SW 1271 (cell line): ENCODE data around the gene FOXS1.

Source experiments
- DNase-seq, 2 experiments: peaks; one replicate each; lab custom pipeline; 2025; lab: John Stamatoyannopoulos, UW

FOXS1 gene

DNA sequence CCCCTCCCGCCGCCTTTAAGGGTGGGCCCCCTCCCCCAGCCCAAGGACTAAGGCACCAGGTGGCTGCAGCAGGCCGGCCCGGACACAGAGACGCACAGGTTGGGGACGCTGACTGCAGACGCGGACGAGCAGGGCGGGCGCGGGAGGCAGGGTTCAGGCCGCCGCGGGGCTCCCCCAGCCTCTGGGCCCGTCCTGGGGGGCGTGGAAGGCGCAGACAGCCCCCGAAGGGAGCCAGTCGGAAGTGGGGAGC is 15.7 kb upstream of the FOXS1 start:
- DNase-seq = no peak

DNA sequence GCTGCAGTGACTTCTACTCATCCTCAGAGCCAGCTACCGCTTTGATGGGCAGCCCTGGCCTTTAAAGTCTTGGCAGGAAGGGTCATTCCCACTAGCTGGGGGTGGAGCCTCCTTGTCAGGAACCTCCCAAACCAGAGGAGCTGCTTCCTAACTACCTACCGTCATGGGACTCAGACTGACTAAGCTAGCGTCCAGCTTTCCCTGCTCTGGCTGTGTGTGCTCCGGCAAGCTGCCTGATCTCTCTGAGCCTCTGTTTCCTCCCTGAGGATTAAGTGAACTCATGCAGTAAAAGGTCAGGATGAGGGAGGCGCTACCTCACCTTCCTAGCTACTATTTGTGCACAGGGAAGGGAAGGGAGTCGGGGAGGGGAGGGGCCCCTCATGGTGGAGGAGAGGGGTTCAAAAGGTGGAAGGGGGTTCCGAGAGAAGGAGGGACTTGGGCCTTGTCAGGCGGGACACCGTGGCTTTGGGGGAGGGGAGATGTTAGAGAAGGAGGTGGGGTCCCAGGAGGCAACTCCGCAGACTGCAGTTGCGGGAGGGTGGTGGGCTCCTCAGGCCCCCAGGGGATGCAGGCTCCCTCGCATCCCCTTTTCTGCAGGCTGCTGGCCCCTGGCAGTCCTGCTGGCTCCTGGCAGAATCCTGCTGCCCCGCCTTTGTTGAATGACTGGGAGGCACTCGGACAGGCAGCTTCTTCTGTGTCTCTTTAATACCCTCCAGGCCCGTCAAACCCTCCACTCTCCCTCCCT is 15.2 kb upstream of the FOXS1 start:
- DNase-seq = no peak

DNA sequence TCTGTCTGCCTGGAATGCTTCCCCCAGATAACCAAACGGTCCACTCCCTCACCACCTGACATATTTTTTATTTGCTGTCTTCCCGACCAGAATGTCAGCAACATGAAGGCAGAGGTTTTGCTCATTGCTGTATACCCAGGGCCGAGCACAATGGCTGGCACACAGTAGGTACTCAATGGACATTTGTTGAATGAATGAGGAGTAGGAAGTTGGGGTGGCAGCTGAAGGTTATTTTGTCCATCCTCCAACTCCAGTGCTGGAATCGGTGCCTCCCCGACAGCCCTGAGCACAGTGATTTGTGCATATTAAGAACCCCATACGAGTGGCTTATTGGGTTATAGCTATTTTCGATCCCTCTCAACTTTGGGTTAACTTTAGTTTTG is 14.6 kb upstream of the FOXS1 start:
- DNase-seq = no peak

GRCh38 chr20:31859266-31859997 is 14.0 kb upstream of the FOXS1 start:
- DNase-seq = no peak

- no peak for DNase-seq
Measured at GRCh38 chr20:31858760-31859083, 13.3 kb upstream of the FOXS1 start.

- DNase-seq = no peak
Measured at GRCh38 chr20:31857861-31858759, 12.7 kb upstream of the FOXS1 start.

GRCh38 chr20:31856516-31856915 is 11.1 kb upstream of the FOXS1 start:
- no peak for DNase-seq

DNA sequence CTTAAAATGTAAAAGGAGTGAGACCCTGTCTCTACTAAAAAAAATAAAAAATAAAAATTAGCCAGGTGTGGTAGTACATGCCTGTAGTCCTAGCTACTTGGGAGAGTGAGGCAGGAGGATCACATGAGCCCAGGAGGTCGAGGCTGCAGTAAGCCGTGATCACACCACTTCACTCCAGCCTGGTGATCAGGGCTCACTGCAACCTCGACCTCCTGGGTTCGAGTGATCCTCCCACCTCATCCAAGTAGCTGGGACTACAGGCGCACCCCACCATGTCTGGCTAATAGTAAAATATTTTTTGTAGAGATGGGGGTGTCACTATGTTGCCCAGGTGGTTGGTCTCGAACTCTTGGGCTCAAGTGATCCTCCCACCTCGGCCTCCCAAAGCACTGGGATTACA is 8.1 kb upstream of the FOXS1 start:
- DNase-seq = no peak

- no peak for DNase-seq
Measured at GRCh38 chr20:31851240-31851955, 6.0 kb upstream of the FOXS1 start.

DNA sequence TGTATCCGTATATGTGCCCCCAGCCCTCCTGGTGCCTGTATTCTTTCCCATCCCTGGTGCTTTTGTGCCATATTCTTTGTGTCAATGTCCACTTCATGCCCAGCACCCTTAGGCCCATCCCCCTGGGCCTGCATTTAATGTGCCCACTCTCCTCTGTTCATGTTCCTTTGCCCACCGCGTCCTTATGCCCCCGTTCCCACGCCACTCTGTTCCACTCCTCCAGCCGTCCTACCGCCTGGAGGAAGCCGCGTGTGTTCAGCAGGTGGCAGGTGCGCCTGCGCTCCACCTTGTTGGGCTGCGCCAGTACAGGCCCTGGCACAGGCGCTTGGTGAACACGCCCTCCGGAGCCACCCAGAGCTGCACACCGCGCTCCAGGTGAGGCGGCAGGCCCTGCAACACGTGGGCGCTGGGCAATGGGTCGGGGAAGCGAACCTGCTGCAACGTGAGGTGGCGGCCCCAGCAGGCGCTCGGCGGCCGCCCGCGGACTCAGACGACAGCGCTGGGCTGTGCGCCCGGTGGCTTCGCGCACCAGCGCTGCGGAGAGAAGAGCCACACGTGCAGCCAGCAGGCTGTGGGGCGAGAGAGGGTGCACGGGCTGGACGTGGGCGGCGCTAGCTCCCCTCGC is 4.0 kb upstream of the FOXS1 start:
- DNase-seq = no peak

GRCh38 chr20:31848088-31848999 is 2.9 kb upstream of the FOXS1 start:
- no peak for DNase-seq

- DNase-seq = no peak
Measured at GRCh38 chr20:31846793-31847138, 1.4 kb upstream of the FOXS1 start.

GRCh38 chr20:31844737-31845299 is 586 bp downstream of the FOXS1 start:
- DNase-seq = no peak

DNA sequence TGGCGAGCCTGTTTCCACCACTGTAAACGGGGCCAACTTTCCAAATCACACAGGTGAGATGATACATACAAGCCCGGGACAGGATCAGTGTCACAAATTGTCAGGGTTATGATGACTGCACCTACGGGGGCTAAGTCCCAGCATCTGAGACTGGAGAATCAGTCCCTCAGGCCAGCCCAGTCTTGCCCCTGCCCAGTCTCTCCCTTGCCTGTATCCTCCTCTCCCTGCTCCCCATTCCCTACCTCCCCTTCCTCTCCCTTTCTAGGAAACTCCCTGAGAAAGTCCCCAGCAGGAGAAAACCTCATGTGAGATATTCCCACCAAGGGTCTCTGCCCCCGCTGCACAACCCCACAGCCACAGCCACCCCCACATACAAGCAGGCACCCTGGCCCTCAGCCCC is 1.5 kb downstream of the FOXS1 start:
- no peak for DNase-seq

GRCh38 chr20:31843288-31843687 is 2.1 kb downstream of the FOXS1 start:
- DNase-seq = no peak

- no peak for DNase-seq
Measured at GRCh38 chr20:31842471-31843157, 2.8 kb downstream of the FOXS1 start.

GRCh38 chr20:31841928-31842327 is 3.5 kb downstream of the FOXS1 start:
- no peak for DNase-seq

DNA sequence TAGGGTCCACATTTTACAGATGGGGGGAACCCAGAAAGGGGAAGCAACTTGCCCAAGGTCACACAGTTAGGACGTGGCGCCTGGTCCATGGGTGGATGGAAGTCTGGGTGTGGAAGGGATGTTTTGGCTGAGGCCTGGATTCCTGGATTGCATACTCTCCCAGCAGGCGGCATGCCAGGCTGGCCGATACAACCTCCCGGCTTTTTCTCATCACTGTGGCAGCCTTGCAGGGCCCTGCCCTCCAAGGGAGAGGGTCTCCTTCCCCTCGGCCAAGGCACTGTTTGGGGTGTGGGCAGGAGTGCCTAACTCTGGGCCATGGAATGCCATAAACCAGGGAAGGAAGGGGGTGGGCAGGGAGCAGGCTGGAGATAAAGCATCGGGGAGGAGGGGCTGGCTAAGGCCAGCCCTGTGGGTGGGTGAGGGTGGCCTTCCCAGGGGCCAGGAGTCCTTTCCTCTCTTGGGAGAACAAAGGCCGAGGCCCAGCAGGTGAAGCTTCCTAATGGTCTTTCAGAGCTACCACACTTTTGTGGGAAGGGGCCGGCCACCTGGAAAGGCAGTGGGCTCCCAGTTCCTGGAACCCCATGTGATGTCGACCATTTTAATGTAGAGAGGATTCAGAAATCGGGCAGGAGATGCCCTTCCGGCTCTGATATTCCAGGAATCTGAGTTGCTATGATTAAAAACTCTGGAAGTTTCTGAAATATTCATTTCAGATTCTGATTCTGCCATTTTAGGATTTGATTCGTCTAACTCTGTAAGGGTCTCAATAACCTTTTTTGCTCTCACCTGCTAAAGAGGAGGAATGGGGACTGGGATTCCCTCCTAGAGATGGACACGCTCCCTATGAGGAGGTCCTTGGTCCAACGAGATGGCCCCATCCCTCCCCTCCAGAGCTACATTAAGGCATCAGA is 4.2 kb downstream of the FOXS1 start:
- no peak for DNase-seq
